Neural crest cell (in vitro differentiated cells): ENCODE data around the gene SLC1A3. TPM values are rescaled to one million over a fixed set of nuclear protein-coding genes. Genes with fewer than 3 reads are reported as not detected.
"Not testable (repeated sequence)": the region's sequence is repeated elsewhere in the genome, so short reads cannot be mapped to it uniquely, and the experiment has no call there.

Experiments used
- DNase-seq: peaks from one replicate; pipeline ENCODE4 v3.0.0; 2021; ENCODE audit warnings: low read depth, mixed read lengths, low spot score
- H3K27ac Mint-ChIP-seq: one replicate; pipeline ENCODE4 v1.8.0; 2021; ENCODE audit warnings: mild to moderate bottlenecking, mixed read lengths; ENCODE audit not compliant: unreplicated experiment
- H3K27me3 Mint-ChIP-seq: 2 replicates; pipeline ENCODE4 v1.8.0; 2021; ENCODE audit warnings: low read depth, mild to moderate bottlenecking, mixed read lengths
- H3K36me3 Mint-ChIP-seq: 2 replicates; pipeline ENCODE4 v1.8.0; 2021; ENCODE audit warnings: low read depth, mild to moderate bottlenecking, mixed read lengths
- H3K4me1 Mint-ChIP-seq: 2 replicates; pipeline ENCODE4 v1.8.0; 2021; ENCODE audit warnings: mixed read lengths
- H3K4me3 Mint-ChIP-seq: one replicate; pipeline ENCODE4 v1.8.0; 2021; ENCODE audit warnings: mild to moderate bottlenecking, mixed read lengths
- H3K9me3 Mint-ChIP-seq: 2 replicates; pipeline ENCODE4 v1.8.0; 2021; ENCODE audit warnings: mixed read lengths
- total RNA-seq: library from RNA; stranded (reverse); gene quantifications from 2 replicates; pipeline ENCODE4 v1.2.1, GENCODE V29; 2021
- TF ChIP-seq, protein P1 (sequence below): fragments of 200-600 bp; sonication (generic); conservative IDR thresholded peaks from 2 replicates; pipeline ENCODE4 v1.5.0; 2021; ENCODE audit warnings: antibody characterized with exemption, mild to moderate bottlenecking

Gene SLC1A3
- total RNA-seq, 1 donor from 2014 or later = 26.5 TPM

DNA sequence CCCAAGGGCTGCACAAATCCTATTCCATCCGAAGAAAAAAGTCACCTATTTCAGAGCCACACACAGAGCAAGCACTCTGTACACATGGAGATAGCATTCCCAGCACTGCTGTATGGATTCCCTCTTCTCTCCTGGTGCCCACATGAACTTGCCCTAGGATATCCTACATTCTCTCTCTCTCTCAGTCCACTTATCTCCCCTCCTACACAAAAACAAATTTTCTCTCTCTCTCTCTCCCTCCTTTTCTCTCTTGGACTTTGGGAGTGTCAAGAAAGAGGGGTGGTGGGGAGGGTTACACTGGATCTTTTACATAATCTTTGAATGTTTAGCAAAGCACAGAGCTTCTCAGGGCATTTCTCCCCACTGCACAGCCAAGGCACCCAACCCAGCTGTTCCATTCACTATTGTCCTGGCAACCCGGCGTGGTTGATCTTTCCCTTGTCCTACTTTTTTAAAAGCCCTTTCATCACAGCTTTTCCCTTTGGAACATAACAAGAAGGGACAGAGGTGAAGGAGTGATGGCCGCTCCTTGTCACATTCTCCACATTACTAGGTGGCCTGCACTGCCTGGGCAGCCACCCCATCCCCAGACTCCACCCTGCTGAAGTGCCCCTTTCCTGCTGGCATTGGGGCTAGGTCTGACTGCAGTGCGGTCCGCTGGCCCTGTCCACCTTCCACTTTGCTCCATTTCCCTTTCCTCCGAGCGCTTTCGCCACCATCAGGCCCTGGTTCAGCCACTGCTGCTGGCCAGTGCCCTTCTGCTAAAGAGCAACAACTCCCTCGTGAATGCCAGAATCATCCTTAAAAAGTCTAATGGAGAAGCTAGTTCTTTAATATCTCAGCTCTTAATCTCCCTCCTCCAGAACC lies 22.2 kb upstream of the SLC1A3 start:
- TF ChIP-seq, protein P1, sequence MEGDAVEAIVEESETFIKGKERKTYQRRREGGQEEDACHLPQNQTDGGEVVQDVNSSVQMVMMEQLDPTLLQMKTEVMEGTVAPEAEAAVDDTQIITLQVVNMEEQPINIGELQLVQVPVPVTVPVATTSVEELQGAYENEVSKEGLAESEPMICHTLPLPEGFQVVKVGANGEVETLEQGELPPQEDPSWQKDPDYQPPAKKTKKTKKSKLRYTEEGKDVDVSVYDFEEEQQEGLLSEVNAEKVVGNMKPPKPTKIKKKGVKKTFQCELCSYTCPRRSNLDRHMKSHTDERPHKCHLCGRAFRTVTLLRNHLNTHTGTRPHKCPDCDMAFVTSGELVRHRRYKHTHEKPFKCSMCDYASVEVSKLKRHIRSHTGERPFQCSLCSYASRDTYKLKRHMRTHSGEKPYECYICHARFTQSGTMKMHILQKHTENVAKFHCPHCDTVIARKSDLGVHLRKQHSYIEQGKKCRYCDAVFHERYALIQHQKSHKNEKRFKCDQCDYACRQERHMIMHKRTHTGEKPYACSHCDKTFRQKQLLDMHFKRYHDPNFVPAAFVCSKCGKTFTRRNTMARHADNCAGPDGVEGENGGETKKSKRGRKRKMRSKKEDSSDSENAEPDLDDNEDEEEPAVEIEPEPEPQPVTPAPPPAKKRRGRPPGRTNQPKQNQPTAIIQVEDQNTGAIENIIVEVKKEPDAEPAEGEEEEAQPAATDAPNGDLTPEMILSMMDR = no peak
- Mint-ChIP-seq H3K9me3 (no peaks in the 10 kb centered on the region), H3K4me1 (peaks cover 16% of the 10 kb centered on the region), H3K4me3 (no peak overlapping the region), H3K27ac (peak overlapping the region; percentile 78), H3K27me3 (no peaks in the 10 kb centered on the region), H3K36me3 (no peaks in the 10 kb centered on the region)
- no peak for DNase-seq

DNA sequence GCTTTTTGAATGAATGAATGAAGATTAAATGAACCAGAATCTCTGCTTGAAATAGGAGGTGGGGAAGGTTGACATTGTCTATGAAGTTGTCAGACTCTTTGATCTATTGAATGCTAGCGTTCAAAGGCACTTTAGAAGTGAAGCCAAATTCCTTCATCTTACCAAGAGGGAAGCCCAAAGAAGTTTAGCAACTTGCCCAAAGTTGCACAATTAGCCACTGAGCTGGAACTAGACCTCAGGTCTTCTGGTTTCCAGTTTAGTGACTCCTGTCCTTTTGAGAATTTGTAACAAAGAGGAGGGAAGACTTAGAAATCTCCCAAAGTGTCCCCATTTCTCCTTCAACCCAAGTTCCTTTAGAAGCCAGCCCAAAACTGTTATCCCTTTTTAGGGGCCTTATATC lies 20.7 kb upstream of the SLC1A3 start:
- H3K4me1 Mint-ChIP-seq = peaks cover 21% of the 10 kb centered on the region
- no peaks in the 10 kb centered on the region for H3K36me3 Mint-ChIP-seq
- DNase-seq = no peak
- H3K4me3 Mint-ChIP-seq = no peak overlapping the region
- no peaks in the 10 kb centered on the region for H3K9me3 Mint-ChIP-seq
- TF ChIP-seq, protein P1 = no peak
- H3K27me3 Mint-ChIP-seq = no peaks in the 10 kb centered on the region
- H3K27ac Mint-ChIP-seq = no peak overlapping the region

DNA sequence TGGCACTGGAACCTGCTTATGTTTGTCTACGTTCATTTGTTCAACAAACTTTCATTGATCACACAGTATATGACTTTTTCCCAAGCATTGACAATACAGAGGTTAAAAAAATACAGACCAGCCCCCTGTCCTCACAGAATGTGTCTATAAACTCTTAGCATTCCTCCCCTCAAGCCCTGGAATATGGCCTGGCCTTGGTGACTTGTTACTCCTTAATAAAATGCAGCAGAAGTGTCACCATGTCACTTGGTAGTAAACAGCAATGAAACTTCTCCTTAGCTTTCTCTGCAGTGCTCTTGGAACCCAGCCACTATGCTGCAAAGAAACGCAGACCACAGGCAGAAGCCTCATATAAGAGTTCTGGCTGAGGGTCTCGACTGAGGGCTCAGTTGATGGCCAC lies 19.1 kb upstream of the SLC1A3 start:
- Mint-ChIP-seq H3K4me3 (no peak overlapping the region), H3K36me3 (no peaks in the 10 kb centered on the region), H3K4me1 (peaks cover 30% of the 10 kb centered on the region), H3K27me3 (no peaks in the 10 kb centered on the region), H3K27ac (no peak overlapping the region), H3K9me3 (no peaks in the 10 kb centered on the region)
- DNase-seq = no peak
- TF ChIP-seq, protein P1 = no peak

DNA sequence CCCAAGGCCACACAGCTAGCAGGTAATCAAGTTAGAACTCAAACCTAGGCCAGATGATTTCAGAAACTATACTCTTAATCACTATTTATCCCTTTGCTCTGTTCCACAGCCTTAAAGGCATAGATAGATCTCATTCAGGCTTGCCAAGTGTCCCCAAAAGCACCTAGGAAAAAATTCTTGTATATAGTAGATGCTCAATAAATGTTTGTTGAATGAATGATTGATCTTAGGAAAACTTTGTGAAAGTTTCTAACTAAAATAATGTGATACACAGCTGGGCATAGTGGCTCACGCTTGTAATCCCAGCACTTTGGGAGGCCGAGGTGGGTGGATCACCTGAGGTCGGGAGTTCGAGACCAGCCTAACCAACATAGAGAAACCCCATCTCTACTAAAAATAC lies 16.7 kb upstream of the SLC1A3 start:
- H3K4me3 Mint-ChIP-seq, H3K36me3 Mint-ChIP-seq, H3K27ac Mint-ChIP-seq, H3K27me3 Mint-ChIP-seq, DNase-seq, H3K9me3 Mint-ChIP-seq: not testable (repeated sequence)
- peaks cover 19% of the 10 kb centered on the region for H3K4me1 Mint-ChIP-seq

DNA sequence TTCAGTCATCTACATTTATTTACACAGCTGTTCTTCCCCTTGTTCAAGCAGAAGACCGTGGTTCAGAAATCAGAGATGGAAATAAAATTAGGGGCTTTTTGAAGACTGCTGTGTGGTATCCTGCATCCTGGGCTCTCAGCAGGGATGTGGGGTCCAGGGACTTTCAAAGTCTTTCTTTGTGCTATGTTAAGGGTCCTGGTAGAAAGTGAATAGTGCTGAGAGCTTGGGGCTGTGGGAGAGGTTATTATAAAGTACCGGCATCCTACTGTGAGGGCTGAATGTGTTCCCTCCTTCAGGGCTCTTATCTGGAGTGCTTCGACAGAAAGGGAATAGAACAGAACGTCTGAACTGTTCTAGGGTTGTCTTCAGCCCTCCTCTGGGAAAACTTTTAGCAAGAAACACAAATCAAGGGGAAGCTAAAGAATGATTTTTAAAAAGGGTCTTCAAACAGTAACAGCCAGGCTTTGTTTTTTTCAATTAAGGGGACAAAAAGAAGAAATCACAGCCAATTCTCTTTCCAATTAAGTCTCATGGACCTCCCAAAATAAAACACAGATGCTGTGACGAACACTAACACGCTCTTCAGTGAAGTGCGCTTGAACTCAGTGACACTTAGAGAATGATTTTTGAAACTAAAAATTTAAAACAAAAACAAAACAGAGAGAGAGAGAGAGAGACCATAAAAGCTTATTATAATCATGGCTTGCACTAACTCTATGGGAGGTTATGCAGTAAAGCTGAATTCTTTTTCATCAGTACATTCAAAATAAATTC lies 15.7 kb upstream of the SLC1A3 start:
- no peaks in the 10 kb centered on the region for H3K27me3 Mint-ChIP-seq
- H3K9me3 Mint-ChIP-seq = no peaks in the 10 kb centered on the region
- H3K36me3 Mint-ChIP-seq = no peaks in the 10 kb centered on the region
- no peak overlapping the region for H3K4me3 Mint-ChIP-seq
- DNase-seq = no peak
- TF ChIP-seq, protein P1 = no peak
- peaks cover 14% of the 10 kb centered on the region for H3K4me1 Mint-ChIP-seq
- H3K27ac Mint-ChIP-seq = no peak overlapping the region

DNA sequence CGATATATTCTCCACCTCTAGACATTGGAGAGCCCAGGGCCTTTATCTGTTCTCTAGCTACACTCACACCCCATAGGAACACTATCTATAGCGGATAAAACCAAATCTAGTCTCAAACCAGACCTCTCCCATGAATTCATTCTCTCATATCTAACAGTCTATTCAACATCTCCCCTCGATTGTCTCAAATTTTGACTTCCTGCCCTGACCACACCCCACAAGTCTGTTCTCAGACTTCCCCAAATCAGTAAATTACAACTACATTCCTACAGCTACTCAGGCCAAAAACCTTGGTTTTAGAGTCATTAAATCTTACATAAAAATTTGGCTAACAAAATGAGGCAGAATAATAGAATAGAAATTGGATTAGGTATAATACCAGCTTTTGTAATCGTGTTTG lies 12.5 kb upstream of the SLC1A3 start:
- peaks cover 20% of the 10 kb centered on the region for H3K4me1 Mint-ChIP-seq
- H3K27ac Mint-ChIP-seq = peak overlapping the region; percentile 3
- TF ChIP-seq, protein P1 = no peak
- no peak for DNase-seq
- peaks cover 4% of the 10 kb centered on the region for H3K36me3 Mint-ChIP-seq
- H3K27me3 Mint-ChIP-seq = no peaks in the 10 kb centered on the region
- H3K4me3 Mint-ChIP-seq = no peak overlapping the region
- H3K9me3 Mint-ChIP-seq = peaks cover 3% of the 10 kb centered on the region
